NCI-H510A (cell line): Measurements from ENCODE around the gene CAMKMT.

ENCODE experiments used
- DNase-seq: peaks from one replicate; lab custom pipeline; 2025; lab: John Stamatoyannopoulos, UW

CAMKMT gene

GRCh38 chr2:44596537-44597320, 235.0 kb downstream of the CAMKMT start:
- DNase-seq, result no peak

- DNase-seq, result no peak
Observed at GRCh38 chr2:44598330-44599119, 236.8 kb downstream of the CAMKMT start.

GRCh38 chr2:44599130-44599529, 237.4 kb downstream of the CAMKMT start:
- DNase-seq, result no peak

GRCh38 chr2:44602446-44602845, 240.7 kb downstream of the CAMKMT start:
- no peak for DNase-seq

GRCh38 chr2:44605511-44605910, 243.8 kb downstream of the CAMKMT start:
- no peak for DNase-seq

- no peak for DNase-seq
Observed at GRCh38 chr2:44612276-44612675, 250.5 kb downstream of the CAMKMT start.

- DNase-seq, result no peak
Observed at GRCh38 chr2:44614940-44615339, 253.2 kb downstream of the CAMKMT start.

GRCh38 chr2:44615950-44616518, 254.3 kb downstream of the CAMKMT start:
- no peak for DNase-seq

- DNase-seq, result no peak
Observed at GRCh38 chr2:44616667-44617155, 255.0 kb downstream of the CAMKMT start.

GRCh38 chr2:44618251-44619023, 256.7 kb downstream of the CAMKMT start:
- no peak for DNase-seq

GRCh38 chr2:44620189-44620990, 258.6 kb downstream of the CAMKMT start:
- DNase-seq, result no peak

GRCh38 chr2:44623622-44624351, 262.0 kb downstream of the CAMKMT start:
- no peak for DNase-seq

GRCh38 chr2:44628297-44628696, 266.6 kb downstream of the CAMKMT start:
- no peak for DNase-seq

- DNase-seq, result no peak
Observed at GRCh38 chr2:44632931-44633689, 271.4 kb downstream of the CAMKMT start.

GRCh38 chr2:44635725-44636124, 274.0 kb downstream of the CAMKMT start:
- no peak for DNase-seq

GRCh38 chr2:44638649-44639048, 276.9 kb downstream of the CAMKMT start:
- DNase-seq, result no peak

- DNase-seq, result no peak
Observed at GRCh38 chr2:44639399-44639798, 277.7 kb downstream of the CAMKMT start.

- no peak for DNase-seq
Observed at GRCh38 chr2:44642123-44642857, 280.5 kb downstream of the CAMKMT start.

- no peak for DNase-seq
Observed at GRCh38 chr2:44645937-44646336, 284.2 kb downstream of the CAMKMT start.
